ENCODE measurements around the gene RDX. TPM values are rescaled to one million over a fixed set of nuclear protein-coding genes. Genes with fewer than 3 reads are reported as not detected.

The RDX gene
- total RNA-seq, 1 donor from 2014 or later: 105 TPM

- intact Hi-C loops (cut with DNase I): no loop called here
- Histone ChIP-seq H3K27me3 (no peaks in the 10 kb centered on the region), H3K9me3 (no peaks in the 10 kb centered on the region), H3K36me3 (peaks cover 0 to 7% of the 10 kb centered on the region in 2 donors), H3K27ac (no peak overlapping the region), H3K4me1 (no peaks in the 10 kb centered on the region), H3K4me3 (no peak overlapping the region)
- TF ChIP-seq CTCF (IDR thresholded peaks at IDR 0.05): no peak
- DNase-seq (ENCODE audit: low spot score in 2 of 2): no peak
These were observed 162.3 kb downstream of the RDX start for GRCh38 chr11:110134110-110134509.

- H3K4me1 ChIP-seq: no peaks in the 10 kb centered on the region
- intact Hi-C loops (cut with DNase I): no loop called here
- no peak for DNase-seq (ENCODE audit: low spot score in 2 of 2)
These were observed 163.3 kb downstream of the RDX start for GRCh38 chr11:110133160-110133559.

GRCh38 chr11:110131386-110132123 is 164.9 kb downstream of the RDX start:
- Histone ChIP-seq H3K27me3 (no peaks in the 10 kb centered on the region), H3K4me3 (no peak overlapping the region), H3K9me3 (no peaks in the 10 kb centered on the region), H3K36me3 (no peaks in the 10 kb centered on the region), H3K27ac (no peak overlapping the region), H3K4me1 (no peaks in the 10 kb centered on the region)
- no peak for TF ChIP-seq CTCF (IDR thresholded peaks at IDR 0.05)
- intact Hi-C loops (cut with DNase I): no loop called here
- no peak for DNase-seq (ENCODE audit: low spot score in 2 of 2)

More at GRCh38 chr11:110133160-110133559, 163.3 kb downstream of the RDX start:
- Histone ChIP-seq H3K36me3 (peaks cover 0 to 7% of the 10 kb centered on the region in 2 donors), H3K4me3 (no peak overlapping the region), H3K27ac (no peak overlapping the region), H3K27me3 (no peaks in the 10 kb centered on the region), H3K9me3 (no peaks in the 10 kb centered on the region)
- no peak for TF ChIP-seq CTCF (IDR thresholded peaks at IDR 0.05)

GRCh38 chr11:110130642-110131238 is 165.7 kb downstream of the RDX start:
- Histone ChIP-seq H3K36me3 (no peaks in the 10 kb centered on the region), H3K4me1 (no peaks in the 10 kb centered on the region), H3K27me3 (no peaks in the 10 kb centered on the region), H3K27ac (no peak overlapping the region), H3K4me3 (no peak overlapping the region), H3K9me3 (no peaks in the 10 kb centered on the region)
- intact Hi-C loops (cut with DNase I): no loop called here
- TF ChIP-seq CTCF (IDR thresholded peaks at IDR 0.05): no peak
- DNase-seq (ENCODE audit: low spot score in 2 of 2): no peak

GRCh38 chr11:110128161-110128560 is 168.3 kb downstream of the RDX start:
- no peak overlapping the region for H3K4me3 ChIP-seq
- no peaks in the 10 kb centered on the region for H3K27me3 ChIP-seq
- no peaks in the 10 kb centered on the region for H3K4me1 ChIP-seq
- H3K27ac ChIP-seq: no peak overlapping the region
- no peak for DNase-seq (ENCODE audit: low spot score in 2 of 2)
- TF ChIP-seq CTCF (IDR thresholded peaks at IDR 0.05): no peak
- H3K36me3 ChIP-seq: no peaks in the 10 kb centered on the region
- intact Hi-C loops (cut with DNase I): no loop called here
- no peaks in the 10 kb centered on the region for H3K9me3 ChIP-seq
